Measurements from ENCODE around the gene DBNDD2. TPM values are rescaled to one million over a fixed set of nuclear protein-coding genes. Genes with fewer than 3 reads are reported as not detected.

DBNDD2 gene
- total RNA-seq, 1 donor = 6.6 TPM

DNA sequence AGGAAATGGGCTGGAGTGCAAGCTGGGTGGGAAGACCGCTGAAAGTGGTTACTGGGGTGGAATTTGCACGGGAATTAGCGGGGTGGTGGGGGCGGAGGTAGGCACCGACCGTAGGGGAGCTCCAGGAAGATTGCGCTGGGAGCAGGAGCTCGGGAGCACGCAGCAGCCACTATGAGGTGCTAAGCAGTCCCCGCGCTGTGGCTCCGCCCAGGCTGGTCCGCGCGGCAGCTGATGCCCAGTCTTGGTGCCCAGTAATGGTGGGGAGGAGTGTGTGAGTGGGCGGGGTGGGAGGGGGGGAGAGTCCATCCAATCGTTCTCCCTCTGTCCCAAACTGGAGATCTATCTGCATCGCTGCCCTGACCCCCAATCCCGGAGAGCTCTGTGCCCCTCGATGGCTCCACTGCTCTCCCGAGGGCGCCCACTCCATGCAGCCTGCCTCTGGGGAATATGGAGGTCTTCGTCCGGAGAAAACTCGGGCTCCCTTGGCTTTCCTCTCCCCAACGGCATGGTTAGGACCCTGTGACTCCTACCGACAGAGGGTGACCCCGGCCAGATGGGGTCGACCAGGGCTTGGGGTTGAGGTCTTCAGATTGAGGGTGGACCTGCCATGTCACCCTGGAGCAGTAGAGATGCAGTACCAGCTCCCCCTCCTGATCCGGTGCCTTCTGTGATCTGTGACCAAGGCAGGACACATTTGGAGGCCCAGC lies 35.3 kb upstream of the DBNDD2 start:
- Histone ChIP-seq H3K27me3 (ENCODE audit: insufficient read depth, low read length) (no peaks in the 10 kb centered on the region), H3K9me3 (ENCODE audit: low read depth, low read length) (no peaks in the 10 kb centered on the region), H3K4me3 (ENCODE audit: low read length) (no peak overlapping the region), H3K4me1 (ENCODE audit: insufficient read depth, low read length) (peaks cover 51% of the 10 kb centered on the region)

- Histone ChIP-seq H3K4me3 (ENCODE audit: low read length) (peak overlapping the region; percentile 30), H3K4me1 (ENCODE audit: insufficient read depth, low read length) (peaks cover 44% of the 10 kb centered on the region), H3K9me3 (ENCODE audit: low read depth, low read length) (no peaks in the 10 kb centered on the region), H3K27me3 (ENCODE audit: insufficient read depth, low read length) (no peaks in the 10 kb centered on the region)
Measured at GRCh38 chr20:45373353-45374100, 34.6 kb upstream of the DBNDD2 start.

DNA sequence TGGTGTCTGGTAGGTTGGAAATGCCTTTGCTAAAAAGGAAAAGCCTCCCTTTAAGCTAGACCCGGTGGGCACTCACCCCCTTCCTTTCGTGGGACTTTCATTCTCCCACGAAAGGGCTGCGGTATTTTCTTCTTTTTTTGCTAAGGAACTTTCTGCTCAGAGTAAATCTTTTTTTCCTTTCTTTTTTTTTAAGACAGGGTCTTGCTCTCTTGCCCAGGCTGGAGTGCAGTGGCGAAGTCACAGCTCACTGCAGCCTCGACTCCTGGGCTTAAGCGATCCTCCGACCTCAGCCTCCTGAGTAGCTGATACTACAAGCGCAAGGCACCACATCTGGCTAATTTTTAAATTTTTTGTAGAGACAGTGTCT lies 34.0 kb upstream of the DBNDD2 start:
- H3K4me3 ChIP-seq (ENCODE audit: low read length) = peak overlapping the region; percentile 30
- no peaks in the 10 kb centered on the region for H3K9me3 ChIP-seq (ENCODE audit: low read depth, low read length)
- H3K27me3 ChIP-seq (ENCODE audit: insufficient read depth, low read length) = no peaks in the 10 kb centered on the region
- peaks cover 38% of the 10 kb centered on the region for H3K4me1 ChIP-seq (ENCODE audit: insufficient read depth, low read length)

GRCh38 chr20:45374966-45375365 lies 33.1 kb upstream of the DBNDD2 start:
- Histone ChIP-seq H3K4me1 (ENCODE audit: insufficient read depth, low read length) (peaks cover 30% of the 10 kb centered on the region), H3K27me3 (ENCODE audit: insufficient read depth, low read length) (no peaks in the 10 kb centered on the region), H3K4me3 (ENCODE audit: low read length) (no peak overlapping the region), H3K9me3 (ENCODE audit: low read depth, low read length) (no peaks in the 10 kb centered on the region)

DNA sequence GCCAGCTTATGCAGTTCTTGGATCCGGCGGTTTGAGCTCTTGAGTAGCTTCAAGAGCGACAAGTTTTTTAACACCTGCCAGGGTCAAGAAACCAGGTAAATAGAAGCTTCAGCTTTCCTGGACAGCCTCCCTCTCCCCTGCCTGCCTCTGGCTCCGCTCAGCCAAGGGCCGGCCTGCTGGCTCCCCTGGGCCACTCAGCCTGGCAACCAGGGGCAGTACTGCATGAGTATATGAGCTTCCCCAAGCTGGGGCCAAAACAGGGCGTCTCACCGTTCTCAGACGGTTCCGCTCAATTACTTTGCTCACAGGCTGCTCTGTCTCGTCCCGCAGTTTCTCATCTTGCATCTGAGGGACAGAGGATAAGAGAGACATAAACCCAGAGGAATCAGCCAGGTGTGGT lies 30.8 kb upstream of the DBNDD2 start:
- Histone ChIP-seq H3K9me3 (ENCODE audit: low read depth, low read length) (no peaks in the 10 kb centered on the region), H3K4me1 (ENCODE audit: insufficient read depth, low read length) (peaks cover 17% of the 10 kb centered on the region), H3K4me3 (ENCODE audit: low read length) (no peak overlapping the region), H3K27me3 (ENCODE audit: insufficient read depth, low read length) (no peaks in the 10 kb centered on the region)

- Histone ChIP-seq H3K4me3 (ENCODE audit: low read length) (no peak within 1 kb of the TSS), H3K9me3 (ENCODE audit: low read depth, low read length) (no peaks in the 10 kb centered on the region), H3K4me1 (ENCODE audit: insufficient read depth, low read length) (peaks cover 8% of the 10 kb centered on the region), H3K27me3 (ENCODE audit: insufficient read depth, low read length) (no peaks in the 10 kb centered on the region)
Measured at GRCh38 chr20:45378191-45378590, 29.9 kb upstream of the DBNDD2 start, which contains the start of gene TP53TG5. TSS of gene TP53TG5 (minus strand) at chr20:45378325. CDS start at chr20:45378236, 89 bp downstream.

DNA sequence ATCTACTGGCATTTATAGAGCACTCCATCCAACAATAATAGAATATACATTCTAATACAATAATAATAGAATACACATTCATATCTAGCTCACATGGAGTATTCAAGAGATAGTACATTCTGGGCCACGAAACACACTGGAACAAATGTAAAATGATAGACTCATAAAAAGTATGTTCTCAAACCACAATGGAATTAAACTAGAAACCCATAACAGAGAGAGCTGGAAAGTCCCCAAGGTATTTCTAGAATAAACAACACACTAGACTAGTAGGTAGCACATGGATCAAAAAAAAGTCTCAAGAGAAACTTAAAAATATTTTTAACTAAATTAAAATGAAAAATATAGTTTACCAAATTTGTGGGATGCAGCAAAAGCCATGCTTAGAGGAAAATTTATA lies 20.8 kb upstream of the DBNDD2 start:
- Histone ChIP-seq H3K27me3 (ENCODE audit: insufficient read depth, low read length) (no peaks in the 10 kb centered on the region), H3K4me3 (ENCODE audit: low read length) (no peak overlapping the region), H3K9me3 (ENCODE audit: low read depth, low read length) (no peaks in the 10 kb centered on the region), H3K4me1 (ENCODE audit: insufficient read depth, low read length) (peaks cover 4% of the 10 kb centered on the region)

DNA sequence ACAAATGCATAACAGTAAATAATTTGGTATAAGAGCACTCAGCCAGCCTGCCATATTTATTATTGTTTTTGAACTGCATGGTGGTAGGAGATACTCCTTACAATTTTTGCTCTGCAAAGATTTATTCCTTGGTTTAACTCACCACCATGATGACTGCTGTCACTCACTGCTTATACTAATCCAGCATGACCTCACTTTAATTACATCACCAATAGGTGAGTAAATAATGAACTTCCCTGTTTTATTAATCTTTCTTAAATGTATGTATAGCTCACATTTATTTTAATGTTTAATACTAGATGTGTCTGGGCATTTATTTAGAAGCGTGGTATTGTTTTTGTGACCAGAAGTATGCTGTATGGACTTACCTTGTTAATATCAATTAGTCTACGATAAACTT lies 17.2 kb upstream of the DBNDD2 start:
- Histone ChIP-seq H3K4me1 (ENCODE audit: insufficient read depth, low read length) (peaks cover 4% of the 10 kb centered on the region), H3K9me3 (ENCODE audit: low read depth, low read length) (no peaks in the 10 kb centered on the region), H3K4me3 (ENCODE audit: low read length) (no peak overlapping the region), H3K27me3 (ENCODE audit: insufficient read depth, low read length) (no peaks in the 10 kb centered on the region)

DNA sequence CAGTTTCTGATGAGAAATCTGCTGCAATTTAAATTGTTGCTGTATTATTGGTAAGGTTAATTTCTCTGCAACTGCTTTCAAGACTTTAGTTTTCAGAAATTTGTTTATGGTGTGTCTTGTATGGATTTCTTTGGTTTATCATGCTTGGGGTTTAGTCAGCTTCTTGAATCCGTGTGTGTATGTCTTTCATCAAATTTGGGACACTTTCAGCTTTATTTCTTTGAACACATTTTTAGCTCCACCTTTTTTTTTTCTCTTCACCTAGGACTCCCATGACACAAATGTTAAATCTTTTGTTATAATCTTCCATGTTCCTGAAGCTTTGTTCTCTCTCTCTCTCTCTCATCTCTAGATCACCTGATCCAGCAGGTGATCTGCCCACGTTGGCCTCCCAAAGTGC lies 16.5 kb upstream of the DBNDD2 start:
- H3K9me3 ChIP-seq (ENCODE audit: low read depth, low read length) = no peaks in the 10 kb centered on the region
- H3K4me3 ChIP-seq (ENCODE audit: low read length) = no peak overlapping the region
- H3K4me1 ChIP-seq (ENCODE audit: insufficient read depth, low read length) = peaks cover 4% of the 10 kb centered on the region
- no peaks in the 10 kb centered on the region for H3K27me3 ChIP-seq (ENCODE audit: insufficient read depth, low read length)

DNA sequence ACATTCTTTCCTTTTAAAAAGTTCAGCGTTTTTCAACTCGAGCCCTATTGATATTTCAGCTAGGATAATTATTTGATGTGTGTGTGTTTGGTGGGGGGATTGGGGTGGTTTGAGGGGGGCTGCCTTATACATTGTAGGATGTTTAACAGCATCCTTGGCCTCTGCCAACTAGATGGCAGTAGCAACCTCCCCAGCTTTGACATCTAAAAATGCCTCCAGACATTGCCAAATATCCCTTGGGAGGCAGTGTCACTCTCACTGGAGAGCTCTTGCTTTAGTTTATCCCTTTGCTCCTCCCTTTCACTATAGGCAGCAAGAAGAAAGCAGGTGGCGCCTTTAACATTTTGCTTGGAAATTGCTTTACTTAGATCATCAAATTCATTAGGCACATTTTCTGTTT lies 15.4 kb upstream of the DBNDD2 start:
- Histone ChIP-seq H3K4me1 (ENCODE audit: insufficient read depth, low read length) (peaks cover 4% of the 10 kb centered on the region), H3K9me3 (ENCODE audit: low read depth, low read length) (no peaks in the 10 kb centered on the region)

DNA sequence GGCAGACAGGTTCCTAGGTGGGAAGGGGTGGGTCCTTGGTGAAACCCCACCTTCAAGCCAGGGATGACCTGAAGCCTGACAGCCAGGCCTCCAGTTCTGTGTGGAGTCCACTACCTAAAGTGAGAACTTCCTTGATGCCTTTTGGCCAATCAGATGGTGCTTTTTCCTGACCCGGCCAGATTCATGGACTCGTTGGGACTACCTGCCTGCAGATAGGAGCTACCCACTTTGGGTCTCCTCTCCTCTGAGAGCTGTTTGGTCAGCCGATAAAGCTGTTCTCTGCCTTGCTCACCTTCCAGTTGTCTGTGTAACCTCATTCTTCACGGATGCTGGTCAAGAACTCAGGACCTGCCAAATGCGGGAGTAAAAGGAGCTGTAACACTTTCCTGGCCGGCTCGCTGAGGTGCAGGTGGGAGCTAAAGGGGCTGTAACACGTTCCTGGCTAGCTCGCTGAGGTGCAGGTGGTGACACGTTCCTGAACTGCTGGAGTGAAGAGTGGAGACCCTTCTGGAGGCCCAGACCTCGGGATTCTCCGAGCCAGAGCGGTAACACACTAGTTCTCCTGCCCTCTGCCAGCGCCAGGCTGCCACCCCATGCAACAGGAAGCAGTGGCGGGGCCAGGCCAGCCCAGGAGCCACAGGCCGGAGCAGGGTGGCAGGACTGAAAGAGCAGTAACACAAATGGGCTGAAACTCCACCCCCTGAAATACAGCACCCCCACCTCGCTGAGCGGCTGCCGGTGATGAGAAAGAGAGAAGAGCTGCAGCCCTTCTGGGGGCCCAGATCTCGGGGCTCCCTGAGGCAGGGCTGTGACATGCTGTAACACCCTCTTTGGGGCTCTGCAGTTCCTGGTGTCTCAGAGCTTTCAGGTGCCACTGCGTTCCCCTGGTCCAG lies 13.6 kb upstream of the DBNDD2 start:
- Histone ChIP-seq H3K9me3 (ENCODE audit: low read depth, low read length) (no peaks in the 10 kb centered on the region), H3K4me1 (ENCODE audit: insufficient read depth, low read length) (peaks cover 4% of the 10 kb centered on the region), H3K4me3 (ENCODE audit: low read length) (no peak overlapping the region), H3K27me3 (ENCODE audit: insufficient read depth, low read length) (no peaks in the 10 kb centered on the region)

More for the DNA sequence above, 15.4 kb upstream of the DBNDD2 start:
- Histone ChIP-seq H3K4me3 (ENCODE audit: low read length) (no peak overlapping the region), H3K27me3 (ENCODE audit: insufficient read depth, low read length) (no peaks in the 10 kb centered on the region)

- no peaks in the 10 kb centered on the region for H3K9me3 ChIP-seq (ENCODE audit: low read depth, low read length)
- H3K4me3 ChIP-seq (ENCODE audit: low read length) = no peak overlapping the region
- H3K27me3 ChIP-seq (ENCODE audit: insufficient read depth, low read length) = no peaks in the 10 kb centered on the region
- H3K4me1 ChIP-seq (ENCODE audit: insufficient read depth, low read length) = peaks cover 4% of the 10 kb centered on the region
Measured at GRCh38 chr20:45395114-45395415, 13.0 kb upstream of the DBNDD2 start.

- no peaks in the 10 kb centered on the region for H3K27me3 ChIP-seq (ENCODE audit: insufficient read depth, low read length)
- no peaks in the 10 kb centered on the region for H3K4me1 ChIP-seq (ENCODE audit: insufficient read depth, low read length)
- no peaks in the 10 kb centered on the region for H3K9me3 ChIP-seq (ENCODE audit: low read depth, low read length)
- H3K4me3 ChIP-seq (ENCODE audit: low read length) = no peak overlapping the region
Measured at GRCh38 chr20:45399018-45399417, 9.1 kb upstream of the DBNDD2 start.

GRCh38 chr20:45400346-45401031 lies 7.6 kb upstream of the DBNDD2 start:
- Histone ChIP-seq H3K4me3 (ENCODE audit: low read length) (no peak overlapping the region), H3K27me3 (ENCODE audit: insufficient read depth, low read length) (peaks cover 7% of the 10 kb centered on the region), H3K4me1 (ENCODE audit: insufficient read depth, low read length) (peaks cover 3% of the 10 kb centered on the region)

GRCh38 chr20:45402946-45403345 lies 5.1 kb upstream of the DBNDD2 start:
- H3K4me3 ChIP-seq (ENCODE audit: low read length) = no peak overlapping the region
- H3K9me3 ChIP-seq (ENCODE audit: low read depth, low read length) = no peaks in the 10 kb centered on the region
- peaks cover 23% of the 10 kb centered on the region for H3K4me1 ChIP-seq (ENCODE audit: insufficient read depth, low read length)
- H3K27me3 ChIP-seq (ENCODE audit: insufficient read depth, low read length) = peaks cover 8% of the 10 kb centered on the region

More at GRCh38 chr20:45400346-45401031, 7.6 kb upstream of the DBNDD2 start:
- H3K9me3 ChIP-seq (ENCODE audit: low read depth, low read length) = no peaks in the 10 kb centered on the region
